GM12891 (cell line): ENCODE results near the gene MRPL16.

Experiments used
- PAX5 ChIP-seq: IDR thresholded peaks from 2 replicates; pipeline ENCODE4 v1.6.1; 2011; ENCODE audit warnings: low read length, moderate library complexity, mild to moderate bottlenecking; ENCODE audit not compliant: insufficient read depth, severe bottlenecking
- POLR2A ChIP-seq: IDR thresholded peaks from 2 replicates; pipeline ENCODE4 v1.6.1; 2011; ENCODE audit warnings: low read depth, low read length, control low read depth
- POLR2AphosphoS5 ChIP-seq: IDR thresholded peaks from 2 replicates; pipeline ENCODE4 v1.6.1; 2011; ENCODE audit warnings: low read depth, low read length, control low read depth
- SPI1 ChIP-seq: IDR thresholded peaks from 2 replicates; pipeline ENCODE4 v1.6.1; 2011; ENCODE audit warnings: low read depth, low read length, control low read depth
- TAF1 ChIP-seq: IDR thresholded peaks from 2 replicates; pipeline ENCODE4 v1.6.1; 2011; ENCODE audit warnings: low read depth, low read length, control low read depth

DNA sequence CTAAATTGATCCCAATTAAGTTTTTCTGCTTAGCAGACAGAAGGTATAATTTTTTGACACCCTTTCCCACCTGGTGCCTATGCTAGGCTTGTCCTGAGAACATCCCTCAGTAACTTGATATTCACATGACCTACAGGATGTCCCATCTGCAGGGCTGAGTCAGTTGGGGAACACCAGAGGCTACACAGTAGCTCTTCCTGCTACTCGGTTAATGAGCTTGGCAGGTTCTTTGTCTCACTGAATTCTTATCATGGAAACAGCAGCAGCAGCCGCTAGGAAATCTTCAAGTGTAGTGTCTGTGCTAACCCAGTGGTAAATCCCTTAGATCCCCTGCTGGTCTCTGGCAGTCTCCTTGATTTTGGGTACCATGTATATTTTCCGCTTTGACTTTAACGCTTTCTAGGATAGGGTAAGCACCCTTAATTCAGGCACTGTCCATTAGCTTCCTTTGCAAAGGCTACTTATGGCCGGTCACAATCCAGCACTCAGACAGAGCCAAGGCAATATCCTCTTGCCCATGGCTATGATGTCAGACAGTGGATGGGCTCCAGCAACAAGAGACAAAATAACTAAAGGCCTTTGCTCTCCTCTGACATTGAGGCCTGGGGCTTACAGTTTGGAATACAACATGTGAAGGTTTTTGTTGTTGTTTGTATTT is 8.5 kb downstream of the MRPL16 start:
- TF ChIP-seq SPI1 (no peak), POLR2A (no peak), TAF1 (no peak), POLR2AphosphoS5 (no peak), PAX5 (no peak)
